Activated B cell treated with CpG ODN at 0.5 μM for 24 hours (primary cell): ENCODE measurements around the gene MR1. TPM values are rescaled to one million over a fixed set of nuclear protein-coding genes. Genes with fewer than 3 reads are reported as not detected.

ENCODE experiments used
- ATAC-seq: fragments of 200-7000 bp; cut with Tn5 transposase; one replicate; pipeline ENCODE4 v1.10.0; 2021; ENCODE audit warnings: low read depth, mild to moderate bottlenecking, moderate library complexity
- CTCF ChIA-PET: fragments of 350-600 bp; sonication (Branson Sonifier 250); formaldehyde crosslinking; loops from one replicate; lab custom pipeline; 2021; ENCODE audit warnings: antibody characterized with exemption; lab: Charles Lee
- POLR2A ChIA-PET: fragments of 350-600 bp; sonication (Branson Sonifier 250); formaldehyde crosslinking; loops from one replicate; lab custom pipeline; 2021; ENCODE audit warnings: antibody characterized with exemption; lab: Charles Lee
- DNase-seq: peaks from one replicate; pipeline ENCODE4 v3.0.0; 2022
- H3K27ac Mint-ChIP-seq: one replicate; pipeline ENCODE4 v1.8.0; 2020; ENCODE audit warnings: mixed read lengths
- H3K27me3 Mint-ChIP-seq: one replicate; pipeline ENCODE4 v1.8.0; 2021; ENCODE audit warnings: mixed read lengths
- H3K36me3 Mint-ChIP-seq: one replicate; pipeline ENCODE4 v1.8.0; 2021; ENCODE audit warnings: low read depth, mixed read lengths
- H3K4me1 Mint-ChIP-seq: one replicate; pipeline ENCODE4 v1.8.0; 2021; ENCODE audit warnings: mixed read lengths
- H3K4me3 Mint-ChIP-seq: one replicate; pipeline ENCODE4 v1.8.0; 2020; ENCODE audit warnings: mild to moderate bottlenecking, mixed read lengths
- H3K9me3 Mint-ChIP-seq: one replicate; pipeline ENCODE4 v1.8.0; 2020; ENCODE audit warnings: mixed read lengths
- CTCF ChIP-seq: fragments of 200-600 bp; IDR thresholded peaks from one replicate; pipeline ENCODE4 v1.8.0; 2022; ENCODE audit warnings: antibody characterized with exemption, mild to moderate bottlenecking
- intact Hi-C: fragments of 100-400 bp; cut with micrococcal nuclease; formaldehyde crosslinking; loops from one replicate; pipeline ENCODE4 v1.15.1; 2024
- total RNA-seq: library from RNA; stranded (reverse); gene quantifications from 2 replicates; pipeline ENCODE4 v1.2.3, GENCODE V29; 2022

Gene MR1
- total RNA-seq, 1 donor from 2014 or later, result 24.8 TPM

- intact Hi-C loops, result no loop called here
- peaks cover 7% of the 10 kb centered on the region for H3K36me3 Mint-ChIP-seq
- ATAC-seq, result no peak
- no peak for DNase-seq
- no peak overlapping the region for H3K4me3 Mint-ChIP-seq
- TF ChIP-seq CTCF, result no peak
- no peak overlapping the region for H3K27ac Mint-ChIP-seq
- H3K9me3 Mint-ChIP-seq, result no peaks in the 10 kb centered on the region
- H3K4me1 Mint-ChIP-seq, result peaks cover 30% of the 10 kb centered on the region
- CTCF ChIA-PET, result interaction anchor here (0.7 kb wide), 1 partner anchor 1385 kb away, joined by 4 read pairs; no protein-coding TSS in a partner anchor
- no peaks in the 10 kb centered on the region for H3K27me3 Mint-ChIP-seq
- POLR2A ChIA-PET, result interaction anchor here (0.5 to 1.0 kb wide), 2 partner anchors 10 to 23 kb away, joined by 3 to 5 read pairs; no protein-coding TSS in a partner anchor
Observed at GRCh38 chr1:181012203-181012745, 21.5 kb upstream of the MR1 start.

- TF ChIP-seq CTCF, result no peak
- DNase-seq (no peak), ATAC-seq (no peak)
- intact Hi-C loops, result no loop called here
- H3K4me3 Mint-ChIP-seq, result no peak overlapping the region
- H3K9me3 Mint-ChIP-seq, result no peaks in the 10 kb centered on the region
- POLR2A ChIA-PET, result interaction anchor here (0.7 kb wide), 1 partner anchor 402 kb away, joined by 3 read pairs; no protein-coding TSS in a partner anchor
- H3K36me3 Mint-ChIP-seq, result peaks cover 13% of the 10 kb centered on the region
- no peaks in the 10 kb centered on the region for H3K27me3 Mint-ChIP-seq
- CTCF ChIA-PET, result interaction anchor here (0.7 kb wide), 1 partner anchor 1384 kb away, joined by 4 read pairs; no protein-coding TSS in a partner anchor
- peaks cover 34% of the 10 kb centered on the region for H3K4me1 Mint-ChIP-seq
- no peak overlapping the region for H3K27ac Mint-ChIP-seq
Observed at GRCh38 chr1:181013144-181013543, 20.6 kb upstream of the MR1 start.

- ATAC-seq, result no peak
- H3K36me3 Mint-ChIP-seq, result peaks cover 17% of the 10 kb centered on the region
- H3K4me1 Mint-ChIP-seq, result peaks cover 46% of the 10 kb centered on the region
- intact Hi-C loops, result no loop called here
- H3K4me3 Mint-ChIP-seq, result no peak overlapping the region
- no peak overlapping the region for H3K27ac Mint-ChIP-seq
- no peak for DNase-seq
- POLR2A ChIA-PET, result interaction anchor here (1.0 kb wide), 1 partner anchor 47 kb away, joined by 3 read pairs; no protein-coding TSS in a partner anchor
- CTCF ChIA-PET, result no interaction called here
- no peaks in the 10 kb centered on the region for H3K9me3 Mint-ChIP-seq
- H3K27me3 Mint-ChIP-seq, result no peaks in the 10 kb centered on the region
- no peak for TF ChIP-seq CTCF
Observed at GRCh38 chr1:181014477-181015250, 19.1 kb upstream of the MR1 start.

GRCh38 chr1:181015251-181015615 is 18.6 kb upstream of the MR1 start:
- ChIA-PET POLR2A (interaction anchor here (1.0 kb wide), 1 partner anchor 47 kb away, joined by 3 read pairs; no protein-coding TSS in a partner anchor), CTCF (no interaction called here)
- H3K4me1 Mint-ChIP-seq, result peaks cover 46% of the 10 kb centered on the region
- peaks cover 17% of the 10 kb centered on the region for H3K36me3 Mint-ChIP-seq
- ATAC-seq, result peak; percentile 50
- H3K27ac Mint-ChIP-seq, result no peak overlapping the region
- H3K27me3 Mint-ChIP-seq, result no peaks in the 10 kb centered on the region
- no peak for DNase-seq
- H3K4me3 Mint-ChIP-seq, result no peak overlapping the region
- no peak for TF ChIP-seq CTCF
- no peaks in the 10 kb centered on the region for H3K9me3 Mint-ChIP-seq
- intact Hi-C loops, result no loop called here

- DNase-seq (no peak), ATAC-seq (no peak)
- H3K9me3 Mint-ChIP-seq, result no peaks in the 10 kb centered on the region
- no peaks in the 10 kb centered on the region for H3K27me3 Mint-ChIP-seq
- H3K36me3 Mint-ChIP-seq, result peaks cover 17% of the 10 kb centered on the region
- peaks cover 51% of the 10 kb centered on the region for H3K4me1 Mint-ChIP-seq
- no peak overlapping the region for H3K27ac Mint-ChIP-seq
- TF ChIP-seq CTCF, result no peak
- intact Hi-C loops, result no loop called here
- ChIA-PET CTCF (interaction anchor here (0.5 kb wide), 1 partner anchor 89 kb away, joined by 3 read pairs; no protein-coding TSS in a partner anchor), POLR2A (no interaction called here)
- no peak overlapping the region for H3K4me3 Mint-ChIP-seq
Observed at GRCh38 chr1:181016563-181016962, 17.2 kb upstream of the MR1 start.
